Panc1 (cell line): ENCODE measurements around the gene APOBEC3A.

Experiments
- CTCF ChIP-seq: fragments of 450-650 bp; IDR thresholded peaks from 2 replicates; pipeline ENCODE4 v1.5.1; 2017; ENCODE audit warnings: mild to moderate bottlenecking
- SIN3A ChIP-seq: IDR thresholded peaks from 2 replicates; pipeline ENCODE4 v1.6.1; 2012; ENCODE audit warnings: low read depth, mild to moderate bottlenecking, low read length, moderate library complexity, borderline replicate concordance; ENCODE audit not compliant: insufficient read depth

- TF ChIP-seq CTCF (no peak), SIN3A (no peak)
Observed at GRCh38 chr22:38924347-38924952, 33.0 kb upstream of the APOBEC3A start.
